Thyroid gland (tissue), 4 donors: ENCODE results near the gene PRR3.

Experiments used
- POLR2A ChIP-seq, 2 donors: fragments of 450-650 bp; IDR thresholded peaks; one replicate each; pipeline ENCODE4 v1.6.1; 2017; ENCODE audit warnings: antibody characterized with exemption in 2 of 2, mild to moderate bottlenecking in 2 of 2, moderate library complexity in 1 of 2
- TF ChIP-seq, protein P1 (sequence below), 6 experiments: fragments of 200-600 bp in 3 of 6; fragments of 450-650 bp in 3 of 6; sonication (generic) in 3 of 6; IDR thresholded peaks; one replicate each; pipeline ENCODE4 v1.5.1; 2016 to 2019; ENCODE audit warnings: antibody characterized with exemption in 6 of 6, mild to moderate bottlenecking in 2 of 6, inconsistent platforms in 1 of 6, moderate library complexity in 1 of 6

DNA sequence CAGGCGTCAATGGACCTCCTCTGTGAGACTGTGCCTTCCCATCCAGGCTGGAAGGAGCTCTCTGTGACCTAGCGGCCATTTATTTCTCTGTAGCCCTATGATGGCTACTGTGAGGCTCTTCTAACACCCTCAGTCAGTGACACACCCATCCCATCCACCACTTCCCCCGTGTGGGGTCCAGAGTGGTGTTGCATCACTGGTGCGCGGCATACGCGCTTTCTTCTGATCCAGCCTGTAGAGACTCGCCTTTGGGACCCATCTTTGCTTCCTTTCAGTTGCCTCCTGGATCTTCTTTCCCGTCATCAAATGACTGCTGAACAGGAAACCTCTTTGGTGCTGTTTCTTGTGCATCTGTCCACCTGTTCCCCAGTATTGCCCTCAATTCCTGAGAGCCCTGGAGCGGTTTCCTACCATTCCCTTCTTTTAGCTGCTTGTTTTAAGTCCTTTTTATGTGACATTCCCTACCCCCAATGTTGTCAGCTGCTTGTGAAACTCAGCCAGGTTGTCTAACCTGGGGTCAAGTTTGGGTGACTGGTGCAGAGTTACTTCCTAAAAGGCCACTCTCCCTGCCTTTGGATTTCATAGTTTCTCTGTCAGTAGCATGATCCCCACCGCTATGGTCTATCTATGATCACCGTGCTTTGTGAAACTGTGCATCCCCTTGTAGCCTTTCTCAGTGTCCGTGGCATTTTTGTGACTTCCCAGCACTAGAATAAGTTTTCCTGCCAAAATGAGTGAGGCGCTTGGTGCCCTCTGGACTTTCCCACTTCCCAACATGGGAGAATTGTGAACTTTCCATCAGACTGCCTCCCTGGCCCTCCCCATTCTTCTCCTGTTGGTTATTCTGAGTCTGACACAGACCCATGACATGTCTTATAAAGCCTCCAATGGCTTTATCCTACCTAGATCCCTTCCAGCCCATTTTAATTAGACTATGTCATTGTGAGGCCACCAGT lies 5.7 kb downstream of the PRR3 start:
- TF ChIP-seq POLR2A (IDR thresholded peaks at IDR 0.05) = no peak
- TF ChIP-seq, protein P1, sequence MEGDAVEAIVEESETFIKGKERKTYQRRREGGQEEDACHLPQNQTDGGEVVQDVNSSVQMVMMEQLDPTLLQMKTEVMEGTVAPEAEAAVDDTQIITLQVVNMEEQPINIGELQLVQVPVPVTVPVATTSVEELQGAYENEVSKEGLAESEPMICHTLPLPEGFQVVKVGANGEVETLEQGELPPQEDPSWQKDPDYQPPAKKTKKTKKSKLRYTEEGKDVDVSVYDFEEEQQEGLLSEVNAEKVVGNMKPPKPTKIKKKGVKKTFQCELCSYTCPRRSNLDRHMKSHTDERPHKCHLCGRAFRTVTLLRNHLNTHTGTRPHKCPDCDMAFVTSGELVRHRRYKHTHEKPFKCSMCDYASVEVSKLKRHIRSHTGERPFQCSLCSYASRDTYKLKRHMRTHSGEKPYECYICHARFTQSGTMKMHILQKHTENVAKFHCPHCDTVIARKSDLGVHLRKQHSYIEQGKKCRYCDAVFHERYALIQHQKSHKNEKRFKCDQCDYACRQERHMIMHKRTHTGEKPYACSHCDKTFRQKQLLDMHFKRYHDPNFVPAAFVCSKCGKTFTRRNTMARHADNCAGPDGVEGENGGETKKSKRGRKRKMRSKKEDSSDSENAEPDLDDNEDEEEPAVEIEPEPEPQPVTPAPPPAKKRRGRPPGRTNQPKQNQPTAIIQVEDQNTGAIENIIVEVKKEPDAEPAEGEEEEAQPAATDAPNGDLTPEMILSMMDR (IDR thresholded peaks at IDR 0.05) = no peak
